SU-DHL-6 (cell line): ENCODE measurements around the gene CTNND2.

Experiments
- H2AFZ ChIP-seq: fragments of 200-600 bp; sonication (generic); 2 replicates; pipeline ENCODE4 v1.6.1; 2014; ENCODE audit warnings: low read depth, mild to moderate bottlenecking, moderate library complexity, mixed read lengths, antibody characterized with exemption, low read length; ENCODE audit not compliant: severe bottlenecking
- H3F3A ChIP-seq: fragments of 200-600 bp; shearing (Covaris generic); 2 replicates; pipeline ENCODE4 v1.6.0; 2016; ENCODE audit warnings: antibody characterized with exemption, mild to moderate bottlenecking; ENCODE audit not compliant: insufficient read depth
- H3K27ac ChIP-seq: fragments of 200-600 bp; sonication (generic); 2 replicates; pipeline ENCODE4 v1.5.1; 2016; ENCODE audit warnings: low read depth, mild to moderate bottlenecking, low read length, moderate library complexity, mixed read lengths
- H3K27me3 ChIP-seq: fragments of 200-600 bp; sonication (generic), shearing (Covaris generic); 2 replicates; pipeline ENCODE4 v1.6.0; 2014; ENCODE audit warnings: mild to moderate bottlenecking, low read length
- H3K36me3 ChIP-seq: fragments of 200-600 bp; sonication (generic); 2 replicates; pipeline ENCODE4 v1.6.1; 2014; ENCODE audit warnings: mild to moderate bottlenecking, low read length, mixed read lengths
- H3K4me2 ChIP-seq: fragments of 300-600, 200-600 bp; shearing (Covaris generic), sonication (generic); 2 replicates; pipeline ENCODE4 v1.6.0; 2014; ENCODE audit warnings: low read length, low read depth, mild to moderate bottlenecking; ENCODE audit not compliant: poor library complexity, severe bottlenecking
- H3K4me3 ChIP-seq: fragments of 200-600 bp; sonication (generic); 2 replicates; pipeline ENCODE4 v1.5.1; 2014; ENCODE audit warnings: antibody characterized with exemption, low read length, mild to moderate bottlenecking, mixed read lengths; ENCODE audit not compliant: insufficient read depth, poor library complexity, severe bottlenecking
- H3K79me2 ChIP-seq: fragments of 200-600 bp; sonication (generic); 2 replicates; pipeline ENCODE4 v1.6.1; 2014; ENCODE audit warnings: mild to moderate bottlenecking, low read length, moderate library complexity; ENCODE audit not compliant: insufficient read depth
- H3K9ac ChIP-seq: fragments of 200-600 bp; sonication (generic); 2 replicates; pipeline ENCODE4 v1.7.0; 2014; ENCODE audit warnings: mild to moderate bottlenecking, low read length
- H3K9me2 ChIP-seq: fragments of 200-600 bp; sonication (generic); replicated peaks from 2 replicates; pipeline ENCODE4 v1.6.1; 2014; ENCODE audit warnings: low read length; ENCODE audit not compliant: insufficient read depth
- H3K9me3 ChIP-seq: fragments of 200-600 bp; sonication (generic); 2 replicates; pipeline ENCODE4 v1.6.1; 2014; ENCODE audit warnings: low read length, mixed read lengths; ENCODE audit not compliant: insufficient read depth
- H4K20me1 ChIP-seq: fragments of 200-600 bp; sonication (generic); 2 replicates; pipeline ENCODE4 v1.6.1; 2014; ENCODE audit warnings: low read depth, mild to moderate bottlenecking, antibody characterized with exemption, low read length, moderate library complexity, mixed read lengths
- CTCF ChIP-seq: fragments of 200-600 bp; sonication (generic); IDR thresholded peaks from one replicate; pipeline ENCODE4 v1.5.1; 2017; ENCODE audit warnings: antibody characterized with exemption, mild to moderate bottlenecking, low read length, moderate library complexity; ENCODE audit not compliant: insufficient read depth, poor library complexity, severe bottlenecking
- EZH2phosphoT487 ChIP-seq: fragments of 200-600 bp; sonication (generic), shearing (Covaris generic); conservative IDR thresholded peaks from 2 replicates; pipeline ENCODE4 v1.6.1; 2018; ENCODE audit warnings: mild to moderate bottlenecking, antibody characterized with exemption, low read length, moderate library complexity, mixed read lengths

Gene CTNND2

GRCh38 chr5:11429254-11429653, 475.0 kb downstream of the CTNND2 start:
- H3K27me3 ChIP-seq = no peaks in the 10 kb centered on the region

GRCh38 chr5:11427569-11427968, 476.7 kb downstream of the CTNND2 start:
- H3K4me2 ChIP-seq = no peak overlapping the region
- H3K79me2 ChIP-seq = no peaks in the 10 kb centered on the region
- H3K9ac ChIP-seq = no peak overlapping the region
- H3F3A ChIP-seq = no peaks in the 10 kb centered on the region
- H3K27me3 ChIP-seq = no peaks in the 10 kb centered on the region
- no peaks in the 10 kb centered on the region for H3K36me3 ChIP-seq
- H2AFZ ChIP-seq = no peak overlapping the region
- no peaks in the 10 kb centered on the region for H3K9me3 ChIP-seq
- H3K27ac ChIP-seq = no peak overlapping the region
- TF ChIP-seq EZH2phosphoT487 = no peak
- TF ChIP-seq CTCF = no peak
- no peaks in the 10 kb centered on the region for H4K20me1 ChIP-seq
- no peak overlapping the region for H3K4me3 ChIP-seq
- H3K9me2 ChIP-seq = no peaks in the 10 kb centered on the region

More at GRCh38 chr5:11429254-11429653, 475.0 kb downstream of the CTNND2 start:
- no peak overlapping the region for H3K27ac ChIP-seq
- H3K9ac ChIP-seq = no peak overlapping the region
- no peaks in the 10 kb centered on the region for H3K79me2 ChIP-seq
- no peak overlapping the region for H3K4me3 ChIP-seq
- no peaks in the 10 kb centered on the region for H4K20me1 ChIP-seq
- TF ChIP-seq CTCF (no peak), EZH2phosphoT487 (no peak)
- no peak overlapping the region for H3K4me2 ChIP-seq
- H3K9me3 ChIP-seq = no peaks in the 10 kb centered on the region
- no peaks in the 10 kb centered on the region for H3F3A ChIP-seq
- no peaks in the 10 kb centered on the region for H3K36me3 ChIP-seq
- no peak overlapping the region for H2AFZ ChIP-seq
- no peaks in the 10 kb centered on the region for H3K9me2 ChIP-seq

DNA sequence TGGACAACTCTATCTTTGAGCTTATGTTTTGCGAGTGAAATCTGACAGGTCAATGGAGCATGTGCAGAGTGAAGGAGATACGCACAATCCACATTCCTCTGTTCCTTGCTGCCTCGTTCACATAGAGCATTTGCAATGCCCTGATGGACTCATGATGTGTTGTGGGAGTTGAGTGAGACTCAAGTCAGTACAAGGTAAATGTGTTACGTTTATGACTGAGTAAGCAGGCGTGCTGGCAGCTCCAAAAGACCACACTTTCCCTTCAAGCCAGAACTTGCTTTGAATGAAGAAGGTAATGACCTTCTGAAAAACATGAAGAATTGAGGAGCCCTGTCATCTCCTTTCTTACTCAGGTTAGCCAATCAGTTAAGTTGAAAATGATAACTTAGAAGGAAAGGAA, 477.8 kb downstream of the CTNND2 start:
- Histone ChIP-seq H3K9me2 (no peaks in the 10 kb centered on the region), H2AFZ (no peak overlapping the region), H3K9ac (no peak overlapping the region), H3K4me2 (no peak overlapping the region), H3K27me3 (no peaks in the 10 kb centered on the region), H4K20me1 (no peaks in the 10 kb centered on the region), H3F3A (no peaks in the 10 kb centered on the region), H3K36me3 (no peaks in the 10 kb centered on the region), H3K79me2 (no peaks in the 10 kb centered on the region), H3K27ac (no peak overlapping the region), H3K4me3 (no peak overlapping the region), H3K9me3 (no peaks in the 10 kb centered on the region)
- TF ChIP-seq EZH2phosphoT487 (no peak), CTCF (no peak)

DNA sequence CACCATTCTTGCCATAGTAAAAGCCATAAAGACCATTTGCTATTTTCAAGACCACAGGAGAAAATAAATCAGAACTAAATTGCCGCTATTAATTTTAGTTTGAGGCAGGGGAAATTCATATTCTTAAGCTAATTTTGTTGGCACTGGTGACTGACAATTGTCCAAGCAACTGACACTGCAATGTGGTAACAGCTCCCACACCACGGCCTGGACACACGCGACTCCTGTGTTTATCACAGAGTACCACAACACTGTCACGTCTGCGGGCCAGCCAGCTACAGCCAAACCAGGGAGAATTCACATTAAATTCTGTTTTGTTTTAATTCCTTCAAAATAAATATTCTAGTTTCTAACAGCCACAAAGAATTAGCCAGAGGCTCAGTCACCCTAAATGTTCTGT, 481.9 kb downstream of the CTNND2 start:
- H3K36me3 ChIP-seq = no peaks in the 10 kb centered on the region
- no peaks in the 10 kb centered on the region for H4K20me1 ChIP-seq
- H3K9me2 ChIP-seq = no peaks in the 10 kb centered on the region
- TF ChIP-seq CTCF = no peak
- no peak for TF ChIP-seq EZH2phosphoT487
- no peaks in the 10 kb centered on the region for H3F3A ChIP-seq
- H3K27me3 ChIP-seq = no peaks in the 10 kb centered on the region
- H3K4me3 ChIP-seq = no peak overlapping the region
- H3K27ac ChIP-seq = no peak overlapping the region
- peaks cover 3% of the 10 kb centered on the region; the same call in 1 of the 2 replicates for H3K9me3 ChIP-seq
- no peak overlapping the region for H2AFZ ChIP-seq
- H3K9ac ChIP-seq = no peak overlapping the region
- no peak overlapping the region for H3K4me2 ChIP-seq
- H3K79me2 ChIP-seq = no peaks in the 10 kb centered on the region
